CD1c-positive myeloid dendritic cell (primary cell): ENCODE measurements around the gene NOX3.

ENCODE experiments used
- DNase-seq: peaks from one replicate; pipeline ENCODE4 v3.0.0-alpha.2; 2016; ENCODE audit errors: extremely low spot score

Gene NOX3

GRCh38 chr6:155399745-155400653 lies 55.6 kb downstream of the NOX3 start:
- DNase-seq, result no peak

GRCh38 chr6:155399062-155399744 lies 56.4 kb downstream of the NOX3 start:
- DNase-seq, result no peak

- no peak for DNase-seq
Measured at GRCh38 chr6:155398701-155399061, 57.0 kb downstream of the NOX3 start.

GRCh38 chr6:155398221-155398620 lies 57.4 kb downstream of the NOX3 start:
- DNase-seq, result no peak

GRCh38 chr6:155397172-155397705 lies 58.4 kb downstream of the NOX3 start:
- no peak for DNase-seq

GRCh38 chr6:155396605-155397004 lies 59.0 kb downstream of the NOX3 start:
- DNase-seq, result no peak

- no peak for DNase-seq
Measured at GRCh38 chr6:155395339-155395738, 60.3 kb downstream of the NOX3 start.

- DNase-seq, result no peak
Measured at GRCh38 chr6:155389130-155389529, 66.5 kb downstream of the NOX3 start.

GRCh38 chr6:155388591-155388990 lies 67.0 kb downstream of the NOX3 start:
- no peak for DNase-seq

- DNase-seq, result no peak
Measured at GRCh38 chr6:155387481-155387880, 68.2 kb downstream of the NOX3 start.

GRCh38 chr6:155384321-155384952 lies 71.2 kb downstream of the NOX3 start:
- no peak for DNase-seq

GRCh38 chr6:155383913-155384312 lies 71.7 kb downstream of the NOX3 start:
- no peak for DNase-seq

GRCh38 chr6:155382338-155382685 lies 73.3 kb downstream of the NOX3 start:
- DNase-seq, result no peak

- no peak for DNase-seq
Measured at GRCh38 chr6:155381673-155382337, 73.8 kb downstream of the NOX3 start.

GRCh38 chr6:155380666-155381332 lies 74.8 kb downstream of the NOX3 start:
- DNase-seq, result no peak

- no peak for DNase-seq
Measured at GRCh38 chr6:155378724-155379123, 76.9 kb downstream of the NOX3 start.

- DNase-seq, result no peak
Measured at GRCh38 chr6:155378276-155378675, 77.4 kb downstream of the NOX3 start.

GRCh38 chr6:155377061-155377460 lies 78.6 kb downstream of the NOX3 start:
- no peak for DNase-seq

- no peak for DNase-seq
Measured at GRCh38 chr6:155375801-155376200, 79.8 kb downstream of the NOX3 start.

GRCh38 chr6:155374681-155375080 lies 81.0 kb downstream of the NOX3 start:
- DNase-seq, result no peak

- no peak for DNase-seq
Measured at GRCh38 chr6:155373276-155373675, 82.4 kb downstream of the NOX3 start.
